SK-N-SH (cell line): ENCODE data around the gene MARCHF11. TPM values are rescaled to one million over a fixed set of nuclear protein-coding genes. Genes with fewer than 3 reads are reported as not detected.
A peak's percentile ranks its signal among the peaks of the same experiment; 100 is the strongest.

ENCODE experiments used
- CTCF ChIA-PET: fragments of 300-600, 350-600 bp; formaldehyde crosslinking; extraction: SDS; loops from one replicate; lab custom pipeline; 2021; lab: Yijun Ruan, JAX
- POLR2A ChIA-PET: fragments of 350-600 bp; sonication (Branson Sonifier 250); formaldehyde crosslinking; extraction: SDS; loops from one replicate; lab custom pipeline; 2020; ENCODE audit warnings: antibody characterized with exemption, inconsistent platforms; lab: Yijun Ruan, JAX
- DNase-seq: peaks from one replicate; pipeline ENCODE4 v3.0.0; 2012
- H2AFZ ChIP-seq: fragments of 200-600 bp; sonication (generic); 2 replicates; pipeline ENCODE4 v1.8.1; 2016; ENCODE audit warnings: antibody characterized with exemption, mild to moderate bottlenecking, low read depth
- H3F3A ChIP-seq: fragments of 200-600 bp; sonication (generic); replicated peaks from 2 replicates; pipeline ENCODE3; 2016; ENCODE audit warnings: antibody characterized with exemption, mild to moderate bottlenecking; ENCODE audit not compliant: insufficient read depth
- H3K27ac ChIP-seq, 2 experiments: fragments of 200-500 bp in 1 of 2; fragments of 200-600 bp in 1 of 2; sonication (Bioruptor generic) in 1 of 2; sonication (generic), shearing (Covaris generic) in 1 of 2; 2 replicates each; pipeline versions ENCODE4 v1.5.1 to v1.6.1; 2014 to 2016; ENCODE audit warnings: low read depth in 2 of 2, inconsistent platforms in 1 of 2, low read length in 1 of 2, mild to moderate bottlenecking in 1 of 2, mixed read lengths in 1 of 2
- H3K27me3 ChIP-seq: fragments of 200-600 bp; sonication (generic), shearing (Covaris generic); 2 replicates; pipeline ENCODE4 v1.6.1; 2016; ENCODE audit warnings: mixed run types; ENCODE audit not compliant: insufficient read depth
- H3K36me3 ChIP-seq, 2 experiments: fragments of 200-500 bp in 1 of 2; fragments of 200-600 bp in 1 of 2; sonication (Bioruptor generic) in 1 of 2; sonication (generic) in 1 of 2; replicated peaks in 1 of 2; 2 replicates each; pipeline versions ENCODE3 to v1.5.1; 2014 to 2016; ENCODE audit warnings: low read length in 1 of 2, mild to moderate bottlenecking in 1 of 2; ENCODE audit not compliant: insufficient read depth in 2 of 2, control insufficient read depth in 1 of 2
- H3K4me1 ChIP-seq, 2 experiments: fragments of 200-500 bp in 1 of 2; fragments of 200-600 bp in 1 of 2; sonication (Bioruptor generic) in 1 of 2; sonication (generic), shearing (Covaris generic) in 1 of 2; 2 replicates each; pipeline versions ENCODE4 v1.5.1 to v1.6.1; 2014 to 2016; ENCODE audit warnings: low read depth in 1 of 2, low read length in 1 of 2, mixed run types in 1 of 2; ENCODE audit not compliant: insufficient read depth in 2 of 2, control insufficient read depth in 1 of 2
- H3K4me2 ChIP-seq: fragments of 200-600 bp; sonication (generic), shearing (Covaris generic); 2 replicates; pipeline ENCODE4 v1.6.1; 2017; ENCODE audit warnings: mixed run types
- H3K4me3 ChIP-seq, 2 experiments: fragments of 200-500 bp in 1 of 2; fragments of 200-600 bp in 1 of 2; sonication (Bioruptor generic) in 1 of 2; sonication (generic), shearing (Covaris generic) in 1 of 2; 2 replicates each; pipeline versions ENCODE4 v1.5.1 to v1.8.1; 2014 to 2016; ENCODE audit warnings: low read depth in 2 of 2, inconsistent platforms in 1 of 2, low read length in 1 of 2, mild to moderate bottlenecking in 1 of 2, mixed read lengths in 1 of 2, moderate library complexity in 1 of 2
- H3K79me2 ChIP-seq: fragments of 200-600 bp; sonication (generic); 2 replicates; pipeline ENCODE4 v1.8.1; 2017; ENCODE audit warnings: mild to moderate bottlenecking; ENCODE audit not compliant: insufficient read depth
- H3K9ac ChIP-seq: fragments of 200-600 bp; sonication (generic); 2 replicates; pipeline ENCODE4 v1.6.1; 2017; ENCODE audit warnings: mixed run types
- H3K9me2 ChIP-seq: fragments of 200-600 bp; sonication (generic); 2 replicates; pipeline ENCODE4 v1.6.1; 2017; ENCODE audit warnings: mixed run types
- H3K9me3 ChIP-seq: fragments of 200-600 bp; sonication (generic); 2 replicates; pipeline ENCODE4 v1.6.1; 2017; ENCODE audit warnings: mixed run types, mild to moderate bottlenecking, moderate library complexity
- H4K20me1 ChIP-seq: fragments of 200-600 bp; sonication (generic); 2 replicates; pipeline ENCODE4 v1.6.1; 2017; ENCODE audit warnings: mild to moderate bottlenecking, mixed run types; ENCODE audit not compliant: insufficient read depth
- CHD2 ChIP-seq: fragments of 150-350 bp; IDR thresholded peaks from 2 replicates; pipeline ENCODE4 v1.6.1; 2018; ENCODE audit warnings: low read length; ENCODE audit not compliant: partially characterized antibody
- EP300 ChIP-seq, 2 experiments: IDR thresholded peaks; 2 replicates each; pipeline versions ENCODE4 v1.4.0 to v1.6.1; 2012; ENCODE audit warnings: borderline replicate concordance in 1 of 2, low read depth in 1 of 2, low read length in 1 of 2
- GATA2 ChIP-seq: sonication (generic); formaldehyde crosslinking; IDR thresholded peaks from 2 replicates; pipeline ENCODE4 v1.5.0; 2020; ENCODE audit warnings: mild to moderate bottlenecking, missing genetic modification reagents
- MEF2A ChIP-seq: IDR thresholded peaks from 2 replicates; pipeline ENCODE4 v1.4.0; 2012; ENCODE audit warnings: low read depth, borderline replicate concordance
- PBX3 ChIP-seq: IDR thresholded peaks from 2 replicates; pipeline ENCODE4; 2012
- ZBTB33 ChIP-seq: IDR thresholded peaks from 2 replicates; pipeline ENCODE4 v1.4.0; 2012; ENCODE audit warnings: low read depth, borderline replicate concordance
- WGBS: methylation state at CpG from one replicate; pipeline ENCODE4 v1.1.6; 2017; ENCODE audit warnings: low lambda C conversion rate; 5-methylcytosine and 5-hydroxymethylcytosine counted together
- polyA plus RNA-seq, 3 experiments: library from polyadenylated mRNA; depleted of rRNA; stranded (reverse); fragments of >200 nt; gene quantifications; 2 replicates each; pipeline ENCODE4 v1.2.3, GENCODE V29; 2012
- TF ChIP-seq, protein P1 (sequence below): fragments of 150-350 bp; IDR thresholded peaks from 2 replicates; pipeline ENCODE4 v1.6.1; 2016; ENCODE audit warnings: mild to moderate bottlenecking, low read depth, low read length

MARCHF11 gene
- polyA plus RNA-seq, 1 of the 3 experiments (the other 2 are of a cell fraction): 1.7 TPM

GRCh38 chr5:16134204-16134603 is 45.4 kb downstream of the MARCHF11 start:
- H4K20me1 ChIP-seq: no peaks in the 10 kb centered on the region
- no peak overlapping the region for H3K4me2 ChIP-seq
- H2AFZ ChIP-seq: no peak overlapping the region
- H3K27me3 ChIP-seq: no peaks in the 10 kb centered on the region
- ChIA-PET CTCF (interaction anchor here (1.3 to 1.5 kb wide), 2 partner anchors 18 to 26 kb away, joined by 3 to 6 read pairs; no protein-coding TSS in a partner anchor), POLR2A (interaction anchor here (0.8 kb wide), 1 partner anchor 18 kb away, joined by 3 read pairs; no protein-coding TSS in a partner anchor)
- H3K4me3 ChIP-seq: no peak overlapping the region
- WGBS: 31% methylated on average over 3 of the region's 3 CpGs
- no peaks in the 10 kb centered on the region for H3K9me2 ChIP-seq
- no peaks in the 10 kb centered on the region for H3F3A ChIP-seq
- no peak overlapping the region for H3K9ac ChIP-seq
- TF ChIP-seq EP300 (IDR thresholded peaks at IDR 0.05; ENCODE audit: borderline replicate concordance in 1 of 2, low read depth in 1 of 2, low read length in 1 of 2) (peak in 1 of 2 experiments; percentile 36; a peak in 1 of 4 replicates), GATA2 (CRISPR knock-in tag) (0 out of 2 replicates have a peak, but pooled peaks have one; percentile 42), MEF2A (no peak), CHD2 (peak; percentile 19)
- H3K79me2 ChIP-seq: no peaks in the 10 kb centered on the region
- no peaks in the 10 kb centered on the region for H3K9me3 ChIP-seq
- H3K36me3 ChIP-seq: no peaks in the 10 kb centered on the region
- no peak for DNase-seq
- peaks cover 0 to 23% of the 10 kb centered on the region in 2 experiments; a peak in 2 of 4 replicates for H3K4me1 ChIP-seq
- peak overlapping the region in 1 of 2 experiments; percentile 95; a peak in 2 of 4 replicates for H3K27ac ChIP-seq

GRCh38 chr5:16131878-16132277 is 47.7 kb downstream of the MARCHF11 start:
- POLR2A ChIA-PET: no interaction called here
- no peak for DNase-seq
- H3K9me3 ChIP-seq: no peaks in the 10 kb centered on the region
- H3K4me1 ChIP-seq: peaks cover 0 to 32% of the 10 kb centered on the region in 2 experiments; a peak in 2 of 4 replicates
- H3K9me2 ChIP-seq: no peaks in the 10 kb centered on the region
- no peaks in the 10 kb centered on the region for H3K27me3 ChIP-seq
- H4K20me1 ChIP-seq: no peaks in the 10 kb centered on the region
- TF ChIP-seq, protein P1, sequence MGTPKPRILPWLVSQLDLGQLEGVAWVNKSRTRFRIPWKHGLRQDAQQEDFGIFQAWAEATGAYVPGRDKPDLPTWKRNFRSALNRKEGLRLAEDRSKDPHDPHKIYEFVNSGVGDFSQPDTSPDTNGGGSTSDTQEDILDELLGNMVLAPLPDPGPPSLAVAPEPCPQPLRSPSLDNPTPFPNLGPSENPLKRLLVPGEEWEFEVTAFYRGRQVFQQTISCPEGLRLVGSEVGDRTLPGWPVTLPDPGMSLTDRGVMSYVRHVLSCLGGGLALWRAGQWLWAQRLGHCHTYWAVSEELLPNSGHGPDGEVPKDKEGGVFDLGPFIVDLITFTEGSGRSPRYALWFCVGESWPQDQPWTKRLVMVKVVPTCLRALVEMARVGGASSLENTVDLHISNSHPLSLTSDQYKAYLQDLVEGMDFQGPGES: no peak
- TF ChIP-seq EP300 (IDR thresholded peaks at IDR 0.05; ENCODE audit: borderline replicate concordance in 1 of 2, low read depth in 1 of 2, low read length in 1 of 2) (no peak), ZBTB33 (no peak), PBX3 (no peak)
- TF ChIP-seq, all 33 proteins: peak for 0
- Histone ChIP-seq H3K4me2 (no peak overlapping the region), H3F3A (no peaks in the 10 kb centered on the region), H3K79me2 (no peaks in the 10 kb centered on the region), H3K36me3 (no peaks in the 10 kb centered on the region), H3K4me3 (no peak overlapping the region; a peak in 1 of 4 replicates), H3K9ac (no peak overlapping the region), H2AFZ (no peak overlapping the region), H3K27ac (peak overlapping the region in 1 of 2 experiments; percentile 6; a peak in 2 of 4 replicates)
- WGBS: 48% methylated on average over 5 of the region's 5 CpGs
- CTCF ChIA-PET: interaction anchor here (1.8 kb wide), 1 partner anchor 19 kb away, joined by 4 read pairs; no protein-coding TSS in a partner anchor
